COLO668 (cell line): Measurements from ENCODE around the gene AATK.
"Not testable (repeated sequence)": the region's sequence is repeated elsewhere in the genome, so short reads cannot be mapped to it uniquely, and the experiment has no call there.

Experiments
- DNase-seq: peaks from one replicate; lab custom pipeline; 2025; ENCODE audit not compliant: unreplicated experiment; lab: John Stamatoyannopoulos, UW

The AATK gene

GRCh38 chr17:81163051-81163695 is 2.8 kb downstream of the AATK start:
- DNase-seq, result no peak

GRCh38 chr17:81162491-81162890 is 3.5 kb downstream of the AATK start:
- peak; percentile 16 for DNase-seq

GRCh38 chr17:81161972-81162371 is 4.0 kb downstream of the AATK start:
- DNase-seq, result no peak

- DNase-seq, result no peak
These were observed 4.5 kb downstream of the AATK start for GRCh38 chr17:81161536-81161935.

- no peak for DNase-seq
These were observed 5.1 kb downstream of the AATK start for GRCh38 chr17:81160747-81161453.

- DNase-seq, result no peak
These were observed 5.7 kb downstream of the AATK start for GRCh38 chr17:81160306-81160705.

- no peak for DNase-seq
These were observed 6.3 kb downstream of the AATK start for GRCh38 chr17:81159611-81160265.

- DNase-seq, result no peak
These were observed 7.1 kb downstream of the AATK start for GRCh38 chr17:81158688-81159590.

GRCh38 chr17:81157848-81158687 is 8.0 kb downstream of the AATK start:
- DNase-seq, result no peak

- DNase-seq, result no peak
These were observed 8.9 kb downstream of the AATK start for GRCh38 chr17:81156866-81157805.

GRCh38 chr17:81154961-81155360 is 11.1 kb downstream of the AATK start:
- no peak for DNase-seq

- not testable (repeated sequence) for DNase-seq
These were observed 12.0 kb downstream of the AATK start for GRCh38 chr17:81154016-81154415.

- no peak for DNase-seq
These were observed 12.6 kb downstream of the AATK start for GRCh38 chr17:81153340-81153803.

- DNase-seq, result no peak
These were observed 13.7 kb downstream of the AATK start for GRCh38 chr17:81152288-81152828.

- no peak for DNase-seq
These were observed 14.7 kb downstream of the AATK start for GRCh38 chr17:81151278-81151677.

- no peak for DNase-seq
These were observed 15.5 kb downstream of the AATK start for GRCh38 chr17:81150377-81151077.

- no peak for DNase-seq
These were observed 17.0 kb downstream of the AATK start for GRCh38 chr17:81148986-81149533.

GRCh38 chr17:81148571-81148970 is 17.4 kb downstream of the AATK start:
- no peak for DNase-seq
